ENCODE data around the gene CCNF. TPM values are rescaled to one million over a fixed set of nuclear protein-coding genes. Genes with fewer than 3 reads are reported as not detected.
"Not testable (repeated sequence)": the region's sequence is repeated elsewhere in the genome, so short reads cannot be mapped to it uniquely, and the experiment has no call there.

The CCNF gene
- total RNA-seq, 1 donor from 2014 or later: 10.8 TPM

GRCh38 chr16:2428784-2429033 is 538 bp upstream of the CCNF start:
- no peak for DNase-seq

- DNase-seq: no peak
These were observed 770 bp downstream of the CCNF start for GRCh38 chr16:2429771-2430663.

DNA sequence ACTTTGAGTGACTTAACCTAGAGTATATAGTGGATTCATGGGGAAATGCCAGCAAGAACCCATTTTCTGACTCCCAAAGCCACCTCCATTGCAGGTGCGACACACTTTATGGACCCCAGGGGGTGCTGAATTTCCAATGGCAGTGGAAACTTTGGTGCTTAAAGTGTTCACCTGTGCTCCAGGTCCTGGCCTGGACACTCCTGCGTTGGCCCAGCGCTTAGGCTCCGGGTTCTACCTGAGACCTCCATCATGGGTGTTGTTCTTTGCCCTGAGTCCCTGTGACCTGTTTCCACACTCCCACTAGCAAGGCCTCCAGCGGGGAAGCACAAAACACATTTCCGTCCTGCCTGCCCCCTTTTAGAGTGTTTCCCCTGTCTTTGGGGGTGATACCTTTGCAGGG is 3.0 kb downstream of the CCNF start:
- no peak for DNase-seq

- no peak for DNase-seq
These were observed 3.7 kb downstream of the CCNF start for GRCh38 chr16:2432801-2433505.

DNA sequence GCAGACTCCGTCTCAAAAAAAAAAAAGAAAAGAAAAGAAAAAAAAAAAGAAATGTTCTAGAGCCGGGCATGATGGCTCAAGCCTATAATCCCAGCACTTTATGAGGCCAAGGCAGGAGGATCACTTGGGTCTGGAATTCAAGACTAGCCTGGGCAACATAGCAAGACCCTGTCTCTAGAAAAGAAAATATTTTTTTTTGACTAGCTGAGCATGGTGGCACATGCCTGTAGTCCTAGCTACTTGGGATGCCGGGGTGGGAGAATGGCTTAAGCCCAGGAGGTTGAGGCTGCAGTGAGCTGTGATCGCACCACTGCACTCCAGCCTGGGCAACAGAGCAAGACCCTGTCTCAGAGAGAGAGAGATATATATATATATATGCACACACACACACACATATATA is 6.0 kb downstream of the CCNF start:
- DNase-seq: not testable (repeated sequence)

GRCh38 chr16:2436110-2436509 is 6.9 kb downstream of the CCNF start:
- no peak for DNase-seq

DNA sequence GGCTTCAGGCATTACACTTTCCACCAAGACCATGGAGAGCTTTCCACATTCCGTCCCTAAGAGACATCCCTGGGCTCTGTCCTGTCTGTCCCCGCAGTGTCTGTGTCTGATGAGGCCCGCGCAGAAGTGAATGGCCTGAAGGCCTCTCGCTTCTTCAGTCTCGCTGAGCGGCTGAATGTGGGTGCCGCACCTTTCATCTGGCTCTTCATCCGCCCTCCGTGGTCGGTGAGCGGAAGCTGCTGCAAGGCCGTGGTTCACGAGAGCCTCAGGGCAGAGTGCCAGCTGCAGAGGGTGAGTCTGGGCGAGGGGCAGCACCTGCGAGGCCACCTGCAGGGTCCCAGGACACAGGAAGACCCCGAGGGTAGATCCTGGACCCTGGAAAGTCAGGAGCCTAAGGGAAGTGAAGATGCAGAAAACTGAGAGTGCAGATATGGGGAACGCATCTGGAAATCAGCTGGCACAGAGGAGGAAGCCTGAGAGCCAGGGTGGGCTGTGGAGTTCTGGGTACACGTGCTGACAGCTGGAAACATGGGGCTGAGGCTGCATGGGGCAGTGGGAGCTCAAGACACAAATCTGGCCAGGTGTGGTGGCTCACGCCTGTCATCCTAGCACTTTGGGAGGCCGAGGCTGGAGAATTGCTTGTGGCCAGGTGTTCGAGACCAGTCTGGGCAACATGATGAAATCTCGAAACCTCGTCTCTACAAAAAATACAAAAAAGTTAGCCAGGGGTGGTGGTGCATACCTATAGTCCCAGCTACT is 8.0 kb downstream of the CCNF start:
- no peak for DNase-seq

DNA sequence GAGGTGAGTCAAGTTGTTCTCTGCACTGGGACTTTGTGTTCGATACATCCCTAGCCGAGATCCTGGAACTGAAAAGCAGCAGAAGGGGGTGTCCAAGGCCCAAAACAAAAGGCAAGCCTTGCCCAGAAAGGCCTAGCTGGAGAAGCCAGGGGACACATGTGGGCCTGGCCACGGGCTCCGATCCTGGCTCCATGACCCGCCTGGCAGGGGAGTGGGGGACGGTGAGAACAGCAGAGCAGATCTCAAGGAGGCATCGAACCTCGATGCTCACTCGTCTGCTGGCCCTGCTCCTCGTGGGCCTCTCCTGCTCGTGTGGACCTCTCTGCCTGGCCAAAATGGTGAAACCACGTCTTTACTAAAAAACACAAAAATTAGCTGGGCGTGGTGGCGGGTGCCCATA is 8.9 kb downstream of the CCNF start:
- no peak for DNase-seq

DNA sequence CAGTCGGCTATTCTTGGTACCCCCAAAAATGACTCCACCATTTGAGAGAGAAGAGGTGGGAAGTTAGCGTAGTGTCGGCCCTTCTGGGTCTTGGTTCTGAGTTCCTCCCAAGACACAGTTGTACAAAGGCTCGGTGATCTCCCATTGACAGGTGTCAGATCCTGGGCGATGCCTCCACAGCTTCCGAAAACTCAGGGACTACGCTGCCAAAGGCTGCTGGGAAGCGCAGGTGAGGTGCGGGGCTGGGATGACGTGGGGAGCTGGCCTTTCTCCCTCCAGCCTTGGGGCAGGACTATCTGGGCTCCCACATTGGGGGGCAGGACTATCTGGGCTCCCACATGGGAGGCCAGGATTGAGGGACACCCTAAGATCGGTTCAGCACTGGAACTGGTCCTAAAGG is 10.4 kb downstream of the CCNF start:
- DNase-seq: no peak

GRCh38 chr16:2441143-2441804 is 12.0 kb downstream of the CCNF start:
- not testable (repeated sequence) for DNase-seq

- DNase-seq: no peak
These were observed 14.3 kb downstream of the CCNF start for GRCh38 chr16:2443555-2443954.

DNA sequence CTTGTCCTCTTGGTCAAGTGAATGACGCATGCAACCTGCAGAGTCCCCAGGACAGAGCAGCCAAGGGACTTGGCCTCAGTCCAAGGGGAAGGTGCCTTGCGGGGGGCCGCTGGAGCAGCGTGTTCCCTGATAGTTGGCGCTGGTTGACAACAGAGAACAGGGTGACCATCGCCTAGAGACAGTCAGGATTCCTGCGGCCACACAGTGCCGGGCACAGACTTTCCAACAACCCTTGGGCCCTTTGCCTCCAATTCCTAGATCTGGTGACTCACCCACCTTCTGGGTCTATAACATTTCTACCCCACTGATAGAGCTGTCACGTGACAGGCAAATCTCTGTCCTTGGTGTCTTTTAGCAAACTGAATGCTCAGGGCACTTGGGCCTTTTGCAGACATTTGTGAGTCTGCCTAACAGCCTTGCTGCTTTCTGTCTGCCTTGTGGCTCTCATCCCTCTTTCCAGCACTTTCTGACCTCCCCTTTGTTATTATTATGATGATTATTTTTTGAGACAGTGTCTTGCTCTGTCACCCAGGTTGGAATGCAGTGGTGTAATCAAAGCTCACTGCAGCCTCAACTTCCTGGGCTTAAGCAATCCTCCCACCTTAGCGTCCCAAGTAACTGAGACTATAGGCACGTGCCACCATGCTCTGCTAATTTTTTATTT is 18.8 kb downstream of the CCNF start:
- DNase-seq: no peak

DNA sequence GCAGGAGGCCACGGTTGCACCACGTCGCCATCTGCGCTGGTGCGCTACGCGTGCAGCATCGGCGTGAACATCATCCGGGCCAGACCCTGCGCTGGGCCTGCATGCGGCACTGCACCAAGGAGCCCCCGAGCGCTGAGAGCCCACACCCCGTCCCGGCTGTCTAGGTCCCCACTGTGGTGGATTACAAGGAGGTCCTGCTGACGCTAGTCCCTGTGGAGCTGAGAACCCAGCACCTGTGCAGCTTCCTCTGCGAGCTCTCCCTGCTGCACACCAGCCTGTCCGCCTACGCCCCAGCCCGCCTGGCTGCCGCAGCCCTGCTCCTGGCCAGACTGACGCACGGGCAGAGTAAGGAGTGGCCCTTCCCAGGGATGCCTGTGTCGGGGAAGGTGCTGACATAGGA is 19.9 kb downstream of the CCNF start:
- no peak for DNase-seq

DNA sequence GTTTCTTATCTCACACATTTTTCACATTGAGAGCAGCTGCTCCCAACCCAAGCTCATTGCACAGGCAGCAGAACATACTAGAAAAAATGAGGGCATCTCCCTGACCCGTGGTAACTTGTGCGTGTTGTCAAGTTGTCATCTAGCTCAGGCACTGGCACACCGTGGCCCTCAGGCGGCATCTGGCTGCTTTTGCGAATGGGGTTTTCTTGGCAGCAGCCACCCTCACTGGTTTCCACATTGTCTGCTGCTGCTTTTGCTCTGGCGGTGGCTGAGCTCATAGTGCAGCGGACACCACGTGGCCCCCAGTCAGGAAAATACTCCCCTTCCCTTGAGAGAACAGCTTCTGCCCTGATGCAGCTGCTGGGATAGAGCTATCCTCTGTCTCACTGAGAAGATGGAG is 21.3 kb downstream of the CCNF start:
- peak; percentile 44 for DNase-seq

DNA sequence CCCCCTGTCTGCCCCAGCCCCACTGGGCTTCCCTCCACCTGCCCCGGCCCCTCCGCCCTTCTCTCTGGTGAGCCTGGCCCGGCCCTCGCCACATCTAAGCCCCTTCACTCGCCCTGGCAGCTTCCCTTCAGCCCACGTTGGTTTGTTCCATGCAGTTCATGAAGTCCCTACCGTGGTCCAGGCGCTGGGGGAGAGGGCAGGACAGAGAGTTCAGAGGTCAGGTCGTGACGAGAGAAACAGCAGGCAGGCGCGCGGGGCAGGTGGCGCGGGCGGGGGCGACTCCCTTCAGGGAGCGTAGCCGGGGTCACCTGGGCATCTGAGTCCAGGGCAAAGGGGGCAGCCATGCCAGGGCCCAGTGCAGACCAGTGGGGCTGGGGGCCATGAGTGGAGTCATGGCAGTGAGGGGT is 21.7 kb downstream of the CCNF start:
- no peak for DNase-seq

GRCh38 chr16:2451851-2452320 is 22.6 kb downstream of the CCNF start:
- DNase-seq: no peak

- DNase-seq: no peak
These were observed 23.4 kb downstream of the CCNF start for GRCh38 chr16:2452650-2453049.

- DNase-seq: no peak
These were observed 26.0 kb downstream of the CCNF start for GRCh38 chr16:2455081-2455845.

DNA sequence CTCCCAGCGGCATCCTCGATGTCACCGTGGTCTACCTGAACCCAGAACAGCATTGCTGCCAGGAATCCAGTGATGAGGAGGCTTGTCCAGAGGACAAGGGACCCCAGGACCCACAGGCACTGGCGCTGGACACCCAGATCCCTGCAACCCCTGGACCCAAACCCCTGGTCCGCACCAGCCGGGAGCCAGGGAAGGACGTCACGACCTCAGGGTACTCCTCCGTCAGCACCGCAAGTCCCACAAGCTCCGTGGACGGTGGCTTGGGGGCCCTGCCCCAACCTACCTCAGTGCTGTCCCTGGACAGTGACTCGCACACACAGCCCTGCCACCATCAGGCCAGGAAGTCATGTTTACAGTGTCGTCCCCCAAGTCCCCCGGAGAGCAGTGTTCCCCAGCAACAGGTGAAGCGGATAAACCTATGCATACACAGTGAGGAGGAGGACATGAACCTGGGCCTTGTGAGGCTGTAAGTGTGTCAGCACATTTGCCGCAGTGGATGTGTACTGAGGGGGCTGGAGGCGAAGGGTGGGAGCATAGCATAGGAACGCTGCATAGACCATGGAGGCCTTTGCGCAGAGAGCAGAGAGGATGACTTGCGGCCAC is 27.4 kb downstream of the CCNF start:
- no peak for DNase-seq

- no peak for DNase-seq
These were observed 28.0 kb downstream of the CCNF start for GRCh38 chr16:2457267-2457666.

- DNase-seq: no peak
These were observed 28.7 kb downstream of the CCNF start for GRCh38 chr16:2457946-2458345.
